ENCODE measurements around the gene SH2B3.

Gene SH2B3

GRCh38 chr12:111414711-111415252 is 9.1 kb downstream of the SH2B3 start:
- H3K27ac ChIP-seq: no peak overlapping the region
- peaks cover 6% of the 10 kb centered on the region for H3K79me2 ChIP-seq
- no peak overlapping the region for H2AFZ ChIP-seq
- H3K4me1 ChIP-seq: peaks cover 2% of the 10 kb centered on the region
- H3K4me3 ChIP-seq (ENCODE audit: low read depth, low read length): no peak overlapping the region
- no peak for TF ChIP-seq CTCF (IDR thresholded peaks at IDR 0.05)
- no peaks in the 10 kb centered on the region for H3K27me3 ChIP-seq (ENCODE audit: control insufficient read depth, insufficient read depth, low read length)
- no peaks in the 10 kb centered on the region for H3K36me3 ChIP-seq (ENCODE audit: control insufficient read depth, insufficient read depth, low read length)
- H3K9ac ChIP-seq: no peak overlapping the region
- no peaks in the 10 kb centered on the region for H3K9me3 ChIP-seq (ENCODE audit: control insufficient read depth, low read length)
- no peak overlapping the region for H3K4me2 ChIP-seq (ENCODE audit: low read length)

- H3K27me3 ChIP-seq (ENCODE audit: control insufficient read depth, insufficient read depth, low read length): no peaks in the 10 kb centered on the region
- H3K4me1 ChIP-seq: peaks cover 2% of the 10 kb centered on the region
- H2AFZ ChIP-seq: no peak overlapping the region
- H3K36me3 ChIP-seq (ENCODE audit: control insufficient read depth, insufficient read depth, low read length): no peaks in the 10 kb centered on the region
- no peak overlapping the region for H3K27ac ChIP-seq
- peaks cover 6% of the 10 kb centered on the region for H3K79me2 ChIP-seq
- no peak overlapping the region for H3K9ac ChIP-seq
- no peaks in the 10 kb centered on the region for H3K9me3 ChIP-seq (ENCODE audit: control insufficient read depth, low read length)
- no peak overlapping the region for H3K4me2 ChIP-seq (ENCODE audit: low read length)
- H3K4me3 ChIP-seq (ENCODE audit: low read depth, low read length): no peak overlapping the region
- TF ChIP-seq CTCF (IDR thresholded peaks at IDR 0.05): no peak
These were observed 11.6 kb downstream of the SH2B3 start for GRCh38 chr12:111417290-111417689.

GRCh38 chr12:111417784-111418593 is 12.3 kb downstream of the SH2B3 start:
- Histone ChIP-seq H3K36me3 (ENCODE audit: control insufficient read depth, insufficient read depth, low read length) (no peaks in the 10 kb centered on the region), H3K4me1 (peaks cover 2% of the 10 kb centered on the region), H3K9me3 (ENCODE audit: control insufficient read depth, low read length) (no peaks in the 10 kb centered on the region), H3K4me3 (ENCODE audit: low read depth, low read length) (no peak overlapping the region), H3K27me3 (ENCODE audit: control insufficient read depth, insufficient read depth, low read length) (no peaks in the 10 kb centered on the region), H3K4me2 (ENCODE audit: low read length) (no peak overlapping the region), H3K79me2 (peaks cover 11% of the 10 kb centered on the region), H3K9ac (no peak overlapping the region), H3K27ac (no peak overlapping the region), H2AFZ (no peak overlapping the region)
- TF ChIP-seq CTCF (IDR thresholded peaks at IDR 0.05): no peak

GRCh38 chr12:111418594-111418880 is 12.8 kb downstream of the SH2B3 start:
- Histone ChIP-seq H3K27me3 (ENCODE audit: control insufficient read depth, insufficient read depth, low read length) (no peaks in the 10 kb centered on the region), H3K9ac (no peak overlapping the region), H2AFZ (no peak overlapping the region), H3K79me2 (peaks cover 11% of the 10 kb centered on the region), H3K36me3 (ENCODE audit: control insufficient read depth, insufficient read depth, low read length) (no peaks in the 10 kb centered on the region), H3K9me3 (ENCODE audit: control insufficient read depth, low read length) (no peaks in the 10 kb centered on the region), H3K4me3 (ENCODE audit: low read depth, low read length) (no peak overlapping the region), H3K4me1 (no peaks in the 10 kb centered on the region), H3K4me2 (ENCODE audit: low read length) (no peak overlapping the region), H3K27ac (no peak overlapping the region)
- TF ChIP-seq CTCF (IDR thresholded peaks at IDR 0.05): no peak

GRCh38 chr12:111419784-111420183 is 14.1 kb downstream of the SH2B3 start:
- Histone ChIP-seq H3K27me3 (ENCODE audit: control insufficient read depth, insufficient read depth, low read length) (no peaks in the 10 kb centered on the region), H3K27ac (no peak overlapping the region), H3K4me3 (ENCODE audit: low read depth, low read length) (no peak overlapping the region), H2AFZ (no peak overlapping the region), H3K9me3 (ENCODE audit: control insufficient read depth, low read length) (no peaks in the 10 kb centered on the region), H3K4me1 (no peaks in the 10 kb centered on the region), H3K36me3 (ENCODE audit: control insufficient read depth, insufficient read depth, low read length) (no peaks in the 10 kb centered on the region), H3K79me2 (peaks cover 9% of the 10 kb centered on the region), H3K4me2 (ENCODE audit: low read length) (no peak overlapping the region), H3K9ac (no peak overlapping the region)
- no peak for TF ChIP-seq CTCF (IDR thresholded peaks at IDR 0.05)

All from parathyroid adenoma (tissue), 2 donors.